Activated CD4-positive, CD25-positive, alpha-beta regulatory T cell treated with anti-CD3 and anti-CD28 coated beads, Interleukin-2, amount 50 U/mL, for 72 hours (primary cell): ENCODE results near the gene CDH13.

ENCODE experiments used
- DNase-seq: peaks from one replicate; pipeline ENCODE4 v3.0.0; 2021

Gene CDH13

DNA sequence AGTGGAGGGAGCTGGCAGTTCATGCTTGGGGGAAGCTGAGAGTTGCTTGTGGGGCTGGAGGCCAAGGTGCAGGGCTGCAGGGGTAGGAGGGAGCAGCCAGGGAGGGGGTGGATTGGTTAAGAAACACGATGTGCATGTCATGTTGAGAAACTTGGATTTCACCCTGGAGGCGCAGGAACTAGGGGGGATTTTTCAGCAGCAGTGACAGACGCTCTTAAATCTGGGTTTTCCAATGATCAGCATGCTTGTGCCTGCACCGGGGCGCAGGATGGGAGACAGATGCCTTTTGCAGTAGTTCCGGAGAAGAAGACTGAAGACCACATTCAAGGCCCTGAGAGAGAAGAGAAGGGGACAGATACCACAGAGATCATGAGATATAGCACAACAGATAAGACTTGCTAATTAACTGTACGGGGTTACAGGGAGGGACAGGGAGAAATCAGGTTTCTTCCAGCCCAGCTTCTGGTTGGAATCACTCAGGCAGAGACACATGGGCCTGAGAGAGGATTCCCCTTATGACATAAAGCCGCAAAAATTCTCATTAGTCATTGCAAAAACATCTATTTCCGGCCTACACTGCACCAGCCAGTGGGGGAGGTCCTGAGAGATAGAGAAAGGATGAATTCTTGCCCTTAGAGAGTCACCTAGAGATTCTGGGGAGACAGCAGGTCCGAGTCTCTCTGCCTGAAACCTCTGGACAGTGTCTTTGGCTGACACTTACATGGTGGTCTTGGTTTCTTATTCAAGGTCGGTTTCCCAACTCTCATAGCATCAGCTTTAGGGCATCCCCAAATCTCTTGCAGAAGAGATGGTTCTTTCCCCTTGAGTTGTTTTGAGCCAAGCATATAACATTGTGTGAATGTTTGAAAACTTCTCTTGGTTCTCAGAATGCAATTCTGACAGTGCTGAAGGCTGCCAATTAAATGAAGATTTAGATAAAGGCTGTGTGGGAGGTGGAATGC is 27.1 kb downstream of the CDH13 start:
- DNase-seq, result peak; percentile 34

DNA sequence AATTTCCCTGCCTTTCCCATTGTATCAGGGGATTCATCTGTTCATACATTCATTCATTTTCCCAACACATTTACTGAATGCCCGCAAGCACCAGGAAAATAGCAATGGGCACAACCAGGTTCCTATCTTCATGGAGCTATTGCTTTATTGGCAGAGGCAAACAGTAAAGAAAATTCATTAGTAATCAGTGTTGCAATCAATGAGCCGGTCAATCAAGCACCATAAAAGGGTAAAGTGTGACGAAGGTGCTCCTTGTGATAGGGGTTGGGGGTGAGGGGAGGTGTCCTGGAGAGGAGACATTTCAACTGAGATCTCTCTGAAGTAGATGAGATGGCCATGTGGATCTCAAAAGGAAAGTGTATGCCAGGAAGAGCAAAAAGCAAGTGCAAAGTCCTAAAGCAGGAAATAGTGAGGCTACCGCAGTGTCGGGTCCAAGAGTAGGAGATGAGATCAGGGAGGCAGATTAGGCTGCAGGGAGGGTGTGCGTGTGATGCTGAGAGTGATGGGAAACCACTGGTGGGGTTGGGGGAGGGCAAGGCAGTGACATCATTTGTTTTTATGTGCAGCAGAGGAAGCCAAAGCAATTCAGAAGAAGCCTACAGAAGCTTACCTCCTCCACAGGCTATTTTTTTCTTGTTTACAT is 28.4 kb downstream of the CDH13 start:
- peak; percentile 58 for DNase-seq

DNA sequence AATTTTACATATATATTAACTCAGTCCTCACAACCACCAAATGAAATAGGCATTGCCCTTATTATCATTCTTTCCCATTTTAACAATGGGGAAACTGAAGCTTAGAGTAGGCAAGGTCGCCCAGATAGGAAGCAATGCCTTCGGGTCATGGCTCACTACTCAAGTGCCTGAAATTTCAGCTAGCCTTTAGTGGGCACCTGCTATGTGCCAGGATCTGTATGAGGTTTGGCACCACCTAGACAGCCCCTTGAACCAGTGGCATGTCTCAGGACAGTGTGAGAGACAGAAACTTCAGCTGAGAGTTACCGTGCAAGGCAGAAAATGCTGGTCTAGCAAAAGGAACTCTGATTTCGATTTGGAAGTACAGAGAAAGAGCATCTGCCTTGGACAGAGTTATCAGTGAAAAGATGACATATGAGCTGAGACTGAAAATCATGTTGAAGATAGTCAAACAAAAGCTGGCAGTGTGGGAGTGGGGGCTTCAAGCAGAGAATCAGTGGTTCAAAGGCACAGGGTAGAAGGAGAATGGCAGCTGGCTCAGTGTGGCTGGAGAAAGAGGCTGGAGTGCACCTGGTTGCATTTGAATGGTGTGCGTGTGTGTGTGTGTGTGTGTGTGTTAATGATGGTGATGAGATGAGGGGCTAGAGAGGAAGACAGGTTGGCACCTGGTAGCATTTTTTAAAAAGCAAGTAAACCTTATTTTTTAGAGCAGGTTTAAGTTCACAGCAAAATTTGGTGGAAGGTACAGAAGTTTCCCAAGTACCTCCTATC is 29.1 kb downstream of the CDH13 start:
- no peak for DNase-seq

DNA sequence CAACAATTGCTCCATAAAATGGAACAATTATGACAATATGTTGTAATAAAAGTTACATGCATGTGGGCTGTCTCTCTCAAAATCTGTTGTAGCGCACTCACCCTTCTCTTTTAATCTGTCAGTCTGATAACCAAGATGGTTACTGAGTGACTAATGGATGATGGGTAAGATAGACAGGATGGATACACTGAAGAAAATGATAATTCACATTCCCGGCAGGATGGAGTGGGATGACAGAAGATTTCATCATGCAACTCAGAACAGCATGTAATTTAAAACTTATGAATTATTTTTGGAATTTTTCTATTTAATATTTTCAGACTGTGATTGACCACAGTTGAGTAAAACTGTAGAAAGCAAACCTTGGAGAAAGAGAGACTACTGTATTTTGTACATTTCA is 30.5 kb downstream of the CDH13 start:
- DNase-seq, result no peak

DNA sequence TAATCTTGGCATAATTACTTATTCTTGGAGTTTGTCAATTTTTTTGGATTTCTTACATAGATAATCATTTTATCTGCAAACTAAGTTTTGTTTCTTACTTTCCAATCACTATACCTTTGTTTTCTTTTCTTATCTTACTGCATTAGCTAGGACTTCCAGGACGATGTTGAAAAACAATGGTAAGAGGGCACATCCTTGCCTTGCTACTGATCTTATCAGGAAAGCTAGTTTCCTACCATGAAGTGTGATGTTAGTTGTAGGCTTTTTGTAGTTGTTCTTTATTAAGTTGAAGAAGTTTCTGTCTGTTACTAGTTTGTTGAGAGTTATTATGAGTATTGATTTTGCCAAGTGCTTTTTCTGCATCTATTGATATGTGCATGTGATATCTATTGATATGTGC is 31.0 kb downstream of the CDH13 start:
- DNase-seq, result no peak

DNA sequence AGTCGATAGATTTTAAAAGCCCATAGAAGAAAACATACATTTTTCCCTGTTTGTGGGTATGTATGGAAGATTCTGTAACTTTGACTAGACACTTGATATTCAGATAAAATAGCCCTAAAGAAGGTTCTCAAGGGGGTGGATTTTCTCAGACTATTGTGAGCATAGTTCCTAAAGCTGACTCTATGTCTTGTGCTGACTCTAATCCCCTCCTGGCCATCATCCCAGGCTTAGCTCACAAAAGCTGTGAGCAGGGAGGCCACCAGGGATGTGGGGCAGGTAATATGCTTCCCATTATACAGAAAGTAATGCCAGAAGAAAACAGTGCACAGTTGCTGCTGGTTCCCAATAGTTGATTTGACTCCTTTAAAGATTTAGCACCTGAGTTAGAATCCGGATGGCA is 32.0 kb downstream of the CDH13 start:
- no peak for DNase-seq

DNA sequence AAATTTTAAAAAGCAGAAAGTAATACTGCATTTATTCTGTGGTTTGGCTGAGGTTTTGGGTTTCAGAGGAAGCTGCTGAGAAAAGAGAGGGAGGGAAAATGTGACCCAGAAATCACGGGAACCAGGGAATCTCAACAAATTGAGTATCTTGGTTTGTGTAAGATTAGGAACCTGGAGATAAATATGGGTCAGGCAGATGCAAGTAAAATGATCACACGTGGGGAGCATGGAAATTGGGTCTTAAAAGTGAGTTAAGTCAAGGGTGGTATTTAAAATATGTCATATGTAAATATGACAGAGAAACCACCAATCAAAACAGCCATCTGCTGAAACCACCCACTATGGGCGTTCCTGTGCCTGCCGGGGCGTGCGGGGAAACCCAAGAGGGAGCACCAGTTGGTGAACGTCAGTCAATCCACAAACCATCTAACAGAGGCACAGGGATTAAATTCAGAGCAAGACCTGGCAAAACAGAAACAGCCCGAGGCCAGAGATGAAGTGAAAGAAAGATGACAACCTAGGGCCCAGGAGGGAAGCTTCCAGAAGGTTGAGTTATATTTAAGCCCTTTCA is 33.4 kb downstream of the CDH13 start:
- DNase-seq, result peak; percentile 36

DNA sequence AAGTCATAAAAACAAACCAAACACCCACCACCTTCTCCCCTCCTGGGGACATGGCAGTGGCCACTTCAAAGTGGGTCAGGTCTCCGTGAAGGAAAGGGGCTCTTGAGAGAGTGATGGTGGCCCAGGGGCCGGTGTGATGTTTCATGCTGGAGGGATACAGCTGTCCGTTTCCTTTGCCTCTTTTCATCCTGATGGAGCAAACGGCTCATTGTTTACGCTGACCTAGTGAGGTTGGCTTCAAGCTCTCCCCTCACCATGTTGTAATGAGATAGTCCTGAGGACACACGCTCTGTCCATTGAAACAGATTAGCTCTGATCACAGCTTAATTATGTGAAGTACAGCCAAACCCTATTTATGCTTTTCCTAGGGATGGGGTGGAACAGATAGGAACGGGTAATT is 34.2 kb downstream of the CDH13 start:
- no peak for DNase-seq

DNA sequence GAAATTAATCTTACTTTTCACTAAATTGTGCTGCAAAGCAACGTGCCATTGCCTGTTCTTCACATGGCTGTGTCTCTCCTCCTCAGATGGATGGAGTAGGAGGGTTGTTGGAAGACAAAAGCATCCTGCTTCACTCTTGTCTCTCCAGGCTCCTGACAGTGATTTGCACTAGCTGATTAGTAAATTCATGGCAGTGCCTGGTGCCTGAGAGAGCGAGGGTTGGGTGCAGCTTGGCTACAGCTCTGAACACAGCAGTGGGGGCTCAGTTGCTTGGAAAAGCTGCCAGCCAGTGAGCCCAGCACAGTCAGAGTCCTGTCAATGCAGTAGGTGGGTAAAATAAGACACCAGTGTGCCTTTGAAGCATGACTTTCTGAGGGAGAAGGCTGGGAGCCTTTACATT is 37.4 kb downstream of the CDH13 start:
- no peak for DNase-seq

DNA sequence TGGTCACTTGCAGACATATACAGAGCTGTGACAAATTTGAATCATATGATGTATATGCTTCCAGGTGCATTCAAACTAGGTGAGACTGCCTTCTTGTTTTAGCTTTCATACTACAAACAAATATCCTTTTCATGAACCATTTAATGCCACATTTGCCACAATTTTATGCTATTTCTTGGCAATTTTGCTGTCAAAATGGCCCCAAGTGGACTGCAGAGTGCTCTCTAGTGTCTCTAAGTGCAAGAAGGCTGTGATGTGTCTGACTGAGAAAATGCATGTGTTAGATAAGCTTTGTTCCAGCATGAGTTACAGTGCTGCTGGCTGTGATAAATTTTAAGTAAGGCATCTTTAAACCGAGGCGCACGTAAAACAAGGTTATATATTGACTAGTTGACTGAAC is 38.3 kb downstream of the CDH13 start:
- no peak for DNase-seq

DNA sequence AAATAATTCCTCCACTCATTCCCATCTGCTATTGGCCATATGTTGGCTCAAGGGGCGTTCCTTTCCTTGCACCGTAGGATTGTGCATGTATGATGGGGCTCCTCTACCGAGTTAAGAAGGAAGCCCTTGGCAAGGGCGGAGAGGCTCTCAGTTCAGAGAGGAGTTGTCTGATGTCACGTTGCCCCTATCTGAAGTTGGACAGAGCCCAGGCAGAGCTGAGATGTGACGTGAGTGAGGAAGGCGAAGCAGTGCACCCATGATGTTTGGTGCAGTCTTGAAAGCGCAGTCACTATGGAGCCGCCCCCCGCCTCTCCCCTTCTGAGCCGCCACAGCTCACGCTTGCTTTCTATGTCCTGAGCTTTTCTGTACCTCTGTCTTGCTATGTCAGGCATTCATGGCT is 40.7 kb downstream of the CDH13 start:
- DNase-seq, result no peak

DNA sequence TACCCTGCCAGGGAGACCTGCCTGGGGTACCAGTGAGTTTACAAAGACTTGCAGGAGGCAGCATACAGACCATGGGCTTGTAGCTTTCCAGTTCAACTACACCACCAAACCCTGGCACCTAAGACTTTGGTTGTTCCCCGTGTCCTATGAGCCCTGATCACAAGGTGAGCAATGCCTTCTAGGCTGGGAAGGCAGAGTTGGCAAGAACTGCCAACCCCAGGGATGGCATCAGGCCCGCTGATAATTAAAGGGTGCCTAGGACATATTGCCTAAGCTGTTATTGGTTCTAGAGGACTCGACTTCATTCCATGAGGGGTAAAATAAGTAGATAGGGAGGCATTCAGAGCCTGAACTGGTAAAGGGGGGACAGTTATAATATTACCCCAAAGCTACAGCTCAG is 41.3 kb downstream of the CDH13 start:
- DNase-seq, result no peak

DNA sequence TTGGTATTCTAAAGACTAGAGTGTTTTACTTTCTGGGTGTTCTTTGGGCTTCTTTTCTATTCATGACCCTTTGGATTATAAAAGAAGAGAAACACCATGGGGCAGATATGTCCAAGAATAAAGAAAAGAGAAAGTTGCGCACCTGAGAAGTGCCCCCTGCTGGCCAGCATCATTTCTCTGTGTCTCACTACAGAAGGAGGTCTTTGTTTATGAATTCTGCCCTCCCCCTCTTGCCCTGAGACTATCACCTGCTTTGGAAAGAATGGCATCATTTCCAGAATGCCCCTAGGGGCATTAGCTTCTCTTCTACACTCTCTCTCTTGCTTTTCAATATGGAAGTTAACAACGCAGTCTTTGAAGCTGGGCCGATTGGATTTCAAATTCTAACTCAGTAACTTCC is 45.0 kb downstream of the CDH13 start:
- DNase-seq, result peak; percentile 35

DNA sequence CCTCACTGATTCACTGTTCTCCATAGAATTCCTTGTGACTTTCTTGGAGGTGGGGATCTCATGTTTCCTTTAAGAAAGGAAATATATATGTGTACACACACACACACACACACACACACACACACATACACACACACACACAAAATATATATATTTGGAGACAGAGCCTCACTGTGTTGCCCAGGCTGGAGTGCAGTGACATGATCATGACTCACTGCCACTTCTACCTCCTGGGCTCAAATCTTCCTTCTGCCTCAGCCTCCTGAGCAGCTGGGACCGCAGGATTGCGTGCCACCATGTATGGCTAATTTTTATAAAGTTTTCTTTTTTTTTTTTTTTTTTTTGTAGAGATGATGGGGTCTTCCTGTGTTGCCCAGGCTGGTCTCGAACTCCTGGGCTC is 45.9 kb downstream of the CDH13 start:
- no peak for DNase-seq

DNA sequence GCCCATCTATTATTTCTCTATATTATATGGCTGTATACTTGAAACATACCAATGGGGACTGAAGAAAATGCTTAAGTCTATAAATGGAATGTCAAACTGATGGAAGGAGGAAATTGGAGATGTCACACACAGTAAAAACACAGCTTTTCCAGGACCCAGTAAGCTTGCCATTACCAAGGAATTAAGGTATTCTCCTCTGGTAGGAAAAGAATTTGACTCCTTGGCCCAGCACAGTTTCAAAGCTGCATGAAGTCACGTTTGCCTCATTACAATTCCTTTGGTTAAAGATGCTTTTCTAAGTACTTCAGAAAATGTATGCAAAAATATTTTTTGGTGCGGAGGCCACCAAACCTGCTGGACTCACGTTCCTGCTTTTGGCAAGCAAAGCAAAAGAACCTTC is 48.5 kb downstream of the CDH13 start:
- DNase-seq, result no peak

DNA sequence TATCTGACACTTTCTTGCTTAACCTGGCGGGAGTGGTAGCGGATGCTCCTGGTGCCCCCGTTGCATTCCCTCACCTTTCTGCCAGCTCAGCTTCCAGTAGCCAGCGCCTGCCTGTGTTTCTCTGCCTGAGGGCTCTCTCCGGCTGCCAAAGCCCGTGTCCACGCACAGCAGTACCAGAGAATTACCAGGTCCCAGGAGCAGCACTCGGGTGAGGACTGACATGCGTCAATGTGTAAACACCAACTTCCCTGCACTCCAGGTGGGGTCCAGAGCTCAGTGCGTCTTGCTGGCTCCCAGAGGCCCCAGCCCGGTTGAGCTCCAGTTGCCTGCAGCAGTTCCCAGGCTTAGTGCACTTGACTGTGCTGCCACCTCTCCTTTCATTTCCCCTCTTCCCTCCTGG is 54.8 kb downstream of the CDH13 start:
- DNase-seq, result no peak

DNA sequence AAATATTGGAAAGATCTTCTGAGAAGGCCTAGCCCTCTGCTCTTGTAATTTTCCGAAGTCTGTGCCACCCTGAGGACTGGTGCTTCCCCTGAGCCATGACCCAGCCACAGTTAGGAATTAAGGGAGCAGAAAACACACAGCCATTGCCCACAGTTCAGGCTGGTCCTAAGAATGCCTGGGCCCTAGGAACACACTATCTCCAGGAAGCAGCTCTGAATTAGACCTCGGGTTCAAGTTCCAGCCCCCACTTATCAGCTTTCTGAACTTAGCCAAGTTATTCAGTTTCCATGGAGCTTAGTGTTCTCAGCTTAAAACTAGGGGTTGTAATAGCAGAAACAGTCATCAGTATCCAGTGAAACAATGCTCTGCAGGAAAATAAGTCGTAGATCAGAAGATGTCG is 56.0 kb downstream of the CDH13 start:
- DNase-seq, result no peak

DNA sequence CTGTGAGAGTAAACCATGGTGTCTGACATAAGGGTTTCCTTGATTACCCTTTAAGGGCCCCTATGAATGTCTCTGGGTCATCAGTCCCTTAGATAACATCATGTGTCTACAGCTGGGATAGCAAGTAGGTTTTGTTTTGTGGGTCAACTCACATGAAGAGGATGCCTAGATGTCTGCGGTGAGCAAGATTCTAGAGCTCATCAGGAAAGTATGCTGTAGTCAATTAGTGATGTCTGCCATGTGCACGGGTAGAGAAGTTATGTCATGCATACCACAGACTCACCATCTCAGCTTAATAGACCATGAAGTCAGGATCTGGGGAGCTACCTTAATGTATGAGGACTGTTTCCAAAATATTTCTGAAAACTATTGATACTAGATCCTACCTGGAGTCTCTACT is 57.5 kb downstream of the CDH13 start:
- no peak for DNase-seq

DNA sequence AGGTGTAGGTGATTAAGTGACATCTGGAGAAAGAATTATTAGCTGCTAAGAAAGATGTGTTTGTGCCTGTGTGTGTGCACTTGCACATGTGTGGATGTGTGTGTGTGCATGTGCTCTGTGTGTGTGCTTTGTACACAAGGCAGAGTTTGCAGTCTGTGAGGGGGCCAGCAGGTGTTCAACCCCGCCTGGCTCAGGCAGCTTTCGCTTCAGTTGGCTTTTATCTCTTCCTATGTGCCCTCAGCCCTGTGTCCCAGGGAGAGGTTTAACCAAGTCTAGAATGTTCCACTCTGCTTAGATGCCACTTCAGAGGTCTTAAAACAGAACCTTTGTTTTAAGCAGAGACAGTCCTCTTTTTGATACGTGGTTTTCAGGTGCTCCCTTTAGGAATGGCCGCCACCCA is 58.8 kb downstream of the CDH13 start:
- DNase-seq, result no peak

DNA sequence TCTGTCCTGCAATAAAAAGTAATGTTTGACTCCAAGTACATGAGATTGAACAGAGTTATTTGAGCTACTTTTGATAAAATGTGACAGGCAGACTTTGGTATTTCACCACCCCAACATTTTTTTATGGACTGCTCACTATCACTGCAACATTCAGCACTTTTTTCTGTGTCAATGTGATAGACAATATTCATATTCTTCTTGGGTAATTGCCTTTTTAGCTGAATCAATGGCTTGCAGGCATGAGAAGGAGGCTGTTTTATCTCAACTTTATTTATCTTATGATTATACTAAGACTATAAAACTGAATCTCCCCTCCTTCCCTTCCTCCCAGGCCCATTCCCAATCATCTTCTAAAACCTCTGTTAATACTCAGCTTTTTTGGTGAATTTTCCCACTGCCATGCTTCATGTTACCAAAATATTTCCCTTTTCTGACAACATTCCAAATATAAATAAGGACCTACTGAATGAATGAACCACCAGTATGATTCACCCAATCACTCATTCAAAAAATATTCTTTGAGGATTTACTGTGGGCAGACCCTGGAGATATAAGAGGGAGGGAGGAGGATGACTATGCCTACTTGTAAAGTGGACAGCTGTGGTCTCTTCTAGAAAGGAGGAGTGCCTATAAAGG is 67.6 kb downstream of the CDH13 start:
- DNase-seq, result no peak

DNA sequence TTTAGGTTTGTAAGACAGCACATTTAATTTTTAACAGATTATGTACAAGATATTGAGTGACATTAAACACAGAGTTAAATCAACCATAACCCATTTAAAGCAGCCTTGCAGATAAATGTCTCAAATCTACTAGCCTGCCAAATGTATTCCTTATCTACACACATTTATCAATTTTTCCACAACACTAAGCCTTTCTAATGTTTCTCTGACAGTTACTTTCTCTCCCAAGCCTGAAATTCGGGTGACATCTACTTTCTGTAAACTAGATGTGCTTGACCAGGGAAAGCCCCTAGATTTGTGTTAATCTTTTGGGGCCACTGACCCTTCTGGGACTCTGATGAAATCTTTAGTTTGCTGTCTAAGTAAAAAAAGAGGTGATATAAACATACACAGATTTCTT is 69.0 kb downstream of the CDH13 start:
- DNase-seq, result no peak

DNA sequence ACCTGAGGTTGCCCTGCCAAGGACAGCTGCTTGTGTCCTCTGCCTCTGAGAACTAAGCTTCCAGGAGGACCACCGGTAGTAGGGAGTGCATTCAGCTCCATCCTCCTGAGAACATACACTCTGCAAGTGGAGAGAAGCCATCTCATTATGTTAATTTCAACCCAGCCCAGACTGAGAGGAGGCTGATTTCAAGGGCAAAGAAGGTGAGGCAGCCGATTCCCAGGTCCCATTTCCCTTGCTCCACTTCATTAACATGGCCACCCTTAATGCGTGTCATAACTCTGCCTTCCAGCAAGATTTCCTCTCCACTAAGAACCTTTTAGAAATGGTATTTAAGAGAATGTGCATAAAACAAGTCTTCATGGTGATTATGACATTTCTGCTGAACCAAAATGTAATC is 72.5 kb downstream of the CDH13 start:
- no peak for DNase-seq
